Lung (tissue), 12 donors: Measurements from ENCODE around the gene PCGF2. TPM values are rescaled to one million over a fixed set of nuclear protein-coding genes. Genes with fewer than 3 reads are reported as not detected.
"Not testable (repeated sequence)": the region's sequence is repeated elsewhere in the genome, so short reads cannot be mapped to it uniquely, and the experiment has no call there.

Experiments
- ATAC-seq: fragments of 200-7000 bp; cut with Tn5 transposase; one replicate; pipeline ENCODE4 v1.9.1; 2020; ENCODE audit warnings: moderate number of reproducible peaks; ENCODE audit not compliant: insufficient read depth, low FRiP score
- DNase-seq, 3 donors: peaks; one replicate each; pipeline ENCODE4 v3.0.0-alpha.2; 2013 to 2017
- H3K27ac ChIP-seq, 2 donors: one replicate each; pipeline ENCODE4 v1.5.1; 2013; ENCODE audit warnings: mild to moderate bottlenecking in 2 of 2, moderate library complexity in 2 of 2, control low read depth in 1 of 2, inconsistent platforms in 1 of 2, low read depth in 1 of 2, low read length in 1 of 2
- H3K27me3 ChIP-seq, 3 donors: one replicate each; pipeline ENCODE4 v1.5.1; 2013; ENCODE audit warnings: low read length in 2 of 3; ENCODE audit not compliant: control insufficient read depth in 3 of 3, insufficient read depth in 3 of 3
- H3K36me3 ChIP-seq, 4 donors: one replicate each; pipeline ENCODE4 v1.5.1; 2013; ENCODE audit warnings: low read length in 4 of 4, mild to moderate bottlenecking in 1 of 4, moderate library complexity in 1 of 4; ENCODE audit not compliant: control insufficient read depth in 4 of 4, insufficient read depth in 4 of 4
- H3K4me1 ChIP-seq, 5 donors: one replicate each; pipeline ENCODE4 v1.5.1; 2013; ENCODE audit warnings: low read length in 5 of 5, mild to moderate bottlenecking in 2 of 5, moderate library complexity in 1 of 5; ENCODE audit not compliant: control insufficient read depth in 5 of 5, insufficient read depth in 5 of 5
- H3K4me3 ChIP-seq: one replicate; pipeline ENCODE4 v1.5.1; 2013; ENCODE audit warnings: mild to moderate bottlenecking, control low read depth, moderate library complexity
- H3K9ac ChIP-seq, 2 donors: one replicate each; pipeline ENCODE4 v1.5.1; 2013; ENCODE audit warnings: low read length in 2 of 2, control low read depth in 1 of 2; ENCODE audit not compliant: insufficient read depth in 1 of 2
- H3K9me3 ChIP-seq, 4 donors: one replicate each; pipeline ENCODE4 v1.5.1; 2013; ENCODE audit warnings: low read length in 3 of 4, mild to moderate bottlenecking in 1 of 4, moderate library complexity in 1 of 4; ENCODE audit not compliant: control insufficient read depth in 4 of 4, insufficient read depth in 3 of 4
- CTCF ChIP-seq: IDR thresholded peaks from 2 replicates; pipeline ENCODE4 v1.5.1; 2012; ENCODE audit warnings: mild to moderate bottlenecking; ENCODE audit errors: control extremely low read depth, extremely low read depth
- WGBS, 2 donors: extraction: QIAGEN DNeasy Blood & Tissue Kit; methylation state at CpG; one replicate each; pipeline ENCODE4 v1.1.7; 2013; 5-methylcytosine and 5-hydroxymethylcytosine counted together
- polyA plus RNA-seq, 2 donors: library from polyadenylated mRNA; stranded (reverse); fragments of 200-250 nt; gene quantifications; one replicate each; pipeline ENCODE4 v1.2.1, GENCODE V29; 2013
- total RNA-seq, 2 donors: library from RNA; depleted of rRNA in 1 of 2; stranded (reverse); fragments of >200 nt in 1 of 2; gene quantifications; one replicate each; pipeline ENCODE4 v1.2.1, GENCODE V29; 2014 to 2021
- donor health status: control.
- donor health status: control.
- donor health status: Bipolar disorder and iron deficiency.
- donor health status: healthy.
- donor health status: DM: yes; HTN: yes; CAD: no.

Gene PCGF2
- total and polyA plus RNA-seq, 4 donors: 17.1 to 61.4 (median 36.2) TPM

- Histone ChIP-seq H3K4me3 (no peak overlapping the region), H3K9ac (no peak overlapping the region), H3K9me3 (no peaks in the 10 kb centered on the region), H3K27ac (no peak overlapping the region), H3K4me1 (peaks cover 8 to 24% (median 16%) of the 10 kb centered on the region in 5 donors), H3K36me3 (peaks cover 5 to 18% (median 6%) of the 10 kb centered on the region in 4 donors), H3K27me3 (no peaks in the 10 kb centered on the region)
- ATAC-seq: no peak
- DNase-seq: no peak
- WGBS, 2 donors: 54 to 64% methylated on average over 5 of the region's 5 CpGs
- no peak for TF ChIP-seq CTCF
Observed at GRCh38 chr17:38796451-38797157, 48.5 kb upstream of the PCGF2 start.

GRCh38 chr17:38794221-38794620 lies 46.1 kb upstream of the PCGF2 start:
- 96 to 97% methylated on average over 5 of the region's 5 CpGs for WGBS, 2 donors
- Histone ChIP-seq H3K4me1 (peaks cover 13 to 25% (median 16%) of the 10 kb centered on the region in 5 donors), H3K36me3 (peaks cover 4 to 14% (median 5%) of the 10 kb centered on the region in 4 donors), H3K9ac (no peak overlapping the region), H3K9me3 (no peaks in the 10 kb centered on the region), H3K27ac (no peak overlapping the region), H3K27me3 (no peaks in the 10 kb centered on the region), H3K4me3 (no peak overlapping the region)
- ATAC-seq (no peak), DNase-seq (no peak)
- TF ChIP-seq CTCF: no peak

GRCh38 chr17:38791162-38791561 lies 43.0 kb upstream of the PCGF2 start:
- no peak for TF ChIP-seq CTCF
- Histone ChIP-seq H3K9me3 (no peaks in the 10 kb centered on the region), H3K27ac (no peak overlapping the region), H3K36me3 (peaks cover 5 to 23% (median 7%) of the 10 kb centered on the region in 4 donors), H3K4me1 (peaks cover 0 to 7% (median 0%) of the 10 kb centered on the region in 5 donors), H3K4me3 (no peak overlapping the region), H3K27me3 (no peaks in the 10 kb centered on the region), H3K9ac (no peak overlapping the region)
- ATAC-seq (no peak), DNase-seq (no peak)
- 96 to 98% methylated on average over 5 of the region's 5 CpGs for WGBS, 2 donors

GRCh38 chr17:38790148-38790707 lies 42.1 kb upstream of the PCGF2 start:
- not testable (repeated sequence) for H3K4me1 ChIP-seq, H3K27me3 ChIP-seq, H3K9ac ChIP-seq, H3K27ac ChIP-seq, ATAC-seq, H3K4me3 ChIP-seq, H3K9me3 ChIP-seq, DNase-seq
- WGBS, 2 donors: 68 to 76% methylated on average over 13 of the region's 13 CpGs
- peaks cover 6 to 31% (median 14%) of the 10 kb centered on the region in 4 donors for H3K36me3 ChIP-seq
